GM12801 (cell line): ENCODE data around the gene ADGRL1.

Experiments used
- CTCF ChIP-seq: IDR thresholded peaks from one replicate; pipeline ENCODE4 v1.5.1; 2011; ENCODE audit warnings: control low read depth; ENCODE audit not compliant: insufficient read length; ENCODE audit errors: extremely low read depth

ADGRL1 gene

GRCh38 chr19:14182476-14182875, 23.5 kb downstream of the ADGRL1 start:
- no peak for TF ChIP-seq CTCF

GRCh38 chr19:14181906-14182305, 24.1 kb downstream of the ADGRL1 start:
- no peak for TF ChIP-seq CTCF

GRCh38 chr19:14177496-14178074, 28.4 kb downstream of the ADGRL1 start:
- TF ChIP-seq CTCF = no peak

GRCh38 chr19:14175351-14175792, 30.6 kb downstream of the ADGRL1 start:
- no peak for TF ChIP-seq CTCF

GRCh38 chr19:14174883-14175282, 31.1 kb downstream of the ADGRL1 start:
- no peak for TF ChIP-seq CTCF

GRCh38 chr19:14168993-14169392, 37.0 kb downstream of the ADGRL1 start:
- no peak for TF ChIP-seq CTCF

GRCh38 chr19:14168259-14168972, 37.6 kb downstream of the ADGRL1 start:
- TF ChIP-seq CTCF = no peak
